Keratinocyte (primary cell): ENCODE data around the gene ATG9B.

Experiments
- EZH2 ChIP-seq: IDR thresholded peaks from one replicate; pipeline ENCODE4 v1.6.1; 2012; ENCODE audit warnings: inconsistent platforms, mild to moderate bottlenecking, low read length, moderate library complexity
- TF ChIP-seq, protein P1 (sequence below), 3 experiments: IDR thresholded peaks in 1 of 3; conservative IDR thresholded peaks in 1 of 3; optimal IDR thresholded peaks in 1 of 3; 2 replicates in 2 of 3; 3 replicates in 1 of 3; pipeline versions ENCODE3 to v1.5.1; 2011; ENCODE audit warnings: low read length in 3 of 3, mild to moderate bottlenecking in 3 of 3, moderate library complexity in 2 of 3, control low read depth in 1 of 3, inconsistent platforms in 1 of 3; ENCODE audit not compliant: insufficient read depth in 2 of 3; ENCODE audit errors: extremely low read depth in 1 of 3

DNA sequence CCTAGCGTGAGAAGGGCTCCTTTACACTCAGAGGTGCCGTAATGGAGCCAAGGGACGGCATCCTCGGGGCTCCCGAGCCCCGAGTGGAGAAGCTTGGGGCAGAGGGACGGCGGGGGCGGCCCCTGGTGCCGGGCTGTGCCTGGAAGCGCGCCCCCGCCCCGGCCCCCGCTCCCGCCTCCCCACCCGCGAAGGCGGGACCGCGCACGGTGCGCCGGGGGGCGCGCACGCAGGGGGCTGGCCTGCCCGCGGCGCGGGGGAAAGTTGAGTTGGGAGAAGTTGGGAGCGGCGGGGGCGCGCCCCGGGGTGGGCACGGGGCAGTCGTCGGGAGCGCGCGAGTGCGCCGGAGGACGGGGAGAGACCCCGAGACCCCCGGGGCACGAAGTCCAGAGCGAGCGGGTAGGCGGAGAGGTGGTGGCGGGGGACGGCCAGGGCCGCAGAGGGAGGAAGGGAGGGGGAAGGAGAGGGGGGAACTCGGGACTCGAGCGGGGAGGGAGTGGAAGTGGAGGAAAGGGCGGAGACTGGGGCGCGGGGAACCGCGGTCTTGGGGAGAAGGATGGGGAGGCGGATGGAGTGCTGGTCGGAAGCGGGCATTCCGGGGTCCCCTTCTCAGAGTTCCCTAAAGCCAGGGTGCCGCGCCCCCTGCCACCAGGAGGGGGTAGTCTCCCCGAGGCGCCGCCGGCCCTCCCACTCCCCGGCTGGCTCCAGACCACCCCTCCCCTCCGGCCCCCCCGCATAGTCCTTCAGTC lies 35.2 kb upstream of the ATG9B start, which contains the start of gene SLC4A2:
- TF ChIP-seq, protein P1, sequence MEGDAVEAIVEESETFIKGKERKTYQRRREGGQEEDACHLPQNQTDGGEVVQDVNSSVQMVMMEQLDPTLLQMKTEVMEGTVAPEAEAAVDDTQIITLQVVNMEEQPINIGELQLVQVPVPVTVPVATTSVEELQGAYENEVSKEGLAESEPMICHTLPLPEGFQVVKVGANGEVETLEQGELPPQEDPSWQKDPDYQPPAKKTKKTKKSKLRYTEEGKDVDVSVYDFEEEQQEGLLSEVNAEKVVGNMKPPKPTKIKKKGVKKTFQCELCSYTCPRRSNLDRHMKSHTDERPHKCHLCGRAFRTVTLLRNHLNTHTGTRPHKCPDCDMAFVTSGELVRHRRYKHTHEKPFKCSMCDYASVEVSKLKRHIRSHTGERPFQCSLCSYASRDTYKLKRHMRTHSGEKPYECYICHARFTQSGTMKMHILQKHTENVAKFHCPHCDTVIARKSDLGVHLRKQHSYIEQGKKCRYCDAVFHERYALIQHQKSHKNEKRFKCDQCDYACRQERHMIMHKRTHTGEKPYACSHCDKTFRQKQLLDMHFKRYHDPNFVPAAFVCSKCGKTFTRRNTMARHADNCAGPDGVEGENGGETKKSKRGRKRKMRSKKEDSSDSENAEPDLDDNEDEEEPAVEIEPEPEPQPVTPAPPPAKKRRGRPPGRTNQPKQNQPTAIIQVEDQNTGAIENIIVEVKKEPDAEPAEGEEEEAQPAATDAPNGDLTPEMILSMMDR (optimal IDR thresholded peaks at IDR 0.05 in 1 of 3, IDR thresholded peaks at IDR 0.05 in 1 of 3, conservative IDR thresholded peaks at IDR 0.05 in 1 of 3; ENCODE audit: extremely low read depth in 1 of 3, insufficient read depth in 2 of 3, low read length in 3 of 3): peak in 1 of 3 experiments; percentile 46
- TF ChIP-seq EZH2: no peak
